ENCODE data around the gene TCF7L2.

TCF7L2 gene

GRCh38 chr10:112959207-112959838 lies 9.3 kb downstream of the TCF7L2 start:
- no peak overlapping the region for H3K4me3 ChIP-seq (ENCODE audit: insufficient read length, low read depth)
- no peak for DNase-seq (ENCODE audit: low read depth, low spot score)
- TF ChIP-seq ZNF274 (IDR thresholded peaks at IDR 0.05; ENCODE audit: low read depth, low read length) (no peak), YY1 (IDR thresholded peaks at IDR 0.05; ENCODE audit: insufficient read depth, insufficient read length) (no peak), SUZ12 (IDR thresholded peaks at IDR 0.05; ENCODE audit: extremely low read depth, insufficient read depth, insufficient read length) (no peak)
- peaks cover 4% of the 10 kb centered on the region for H3K4me1 ChIP-seq (ENCODE audit: insufficient read depth, insufficient read length)
- no peaks in the 10 kb centered on the region for H3K27me3 ChIP-seq (ENCODE audit: insufficient read depth, insufficient read length)
- H3K36me3 ChIP-seq (ENCODE audit: insufficient read depth, insufficient read length, low read length) = peaks cover 4% of the 10 kb centered on the region
- no peak overlapping the region for H3K9ac ChIP-seq (ENCODE audit: insufficient read length, low read depth)
- no peaks in the 10 kb centered on the region for H3K9me3 ChIP-seq (ENCODE audit: insufficient read depth, low read length)

GRCh38 chr10:112960151-112960681 lies 10.2 kb downstream of the TCF7L2 start:
- TF ChIP-seq ZNF274 (IDR thresholded peaks at IDR 0.05; ENCODE audit: low read depth, low read length) (no peak), YY1 (IDR thresholded peaks at IDR 0.05; ENCODE audit: insufficient read depth, insufficient read length) (no peak), SUZ12 (IDR thresholded peaks at IDR 0.05; ENCODE audit: extremely low read depth, insufficient read depth, insufficient read length) (no peak)
- H3K4me3 ChIP-seq (ENCODE audit: insufficient read length, low read depth) = no peak overlapping the region
- DNase-seq (ENCODE audit: low read depth, low spot score) = no peak
- H3K9me3 ChIP-seq (ENCODE audit: insufficient read depth, low read length) = no peaks in the 10 kb centered on the region
- peaks cover 11% of the 10 kb centered on the region for H3K36me3 ChIP-seq (ENCODE audit: insufficient read depth, insufficient read length, low read length)
- peaks cover 4% of the 10 kb centered on the region for H3K4me1 ChIP-seq (ENCODE audit: insufficient read depth, insufficient read length)
- H3K9ac ChIP-seq (ENCODE audit: insufficient read length, low read depth) = no peak overlapping the region
- no peaks in the 10 kb centered on the region for H3K27me3 ChIP-seq (ENCODE audit: insufficient read depth, insufficient read length)

GRCh38 chr10:112961609-112962008 lies 11.6 kb downstream of the TCF7L2 start:
- no peak overlapping the region for H3K4me3 ChIP-seq (ENCODE audit: insufficient read length, low read depth)
- no peaks in the 10 kb centered on the region for H3K27me3 ChIP-seq (ENCODE audit: insufficient read depth, insufficient read length)
- no peak for TF ChIP-seq ZNF274 (IDR thresholded peaks at IDR 0.05; ENCODE audit: low read depth, low read length)
- no peak for TF ChIP-seq YY1 (IDR thresholded peaks at IDR 0.05; ENCODE audit: insufficient read depth, insufficient read length)
- TF ChIP-seq SUZ12 (IDR thresholded peaks at IDR 0.05; ENCODE audit: extremely low read depth, insufficient read depth, insufficient read length) = no peak
- DNase-seq (ENCODE audit: low read depth, low spot score) = no peak
- peaks cover 4% of the 10 kb centered on the region for H3K4me1 ChIP-seq (ENCODE audit: insufficient read depth, insufficient read length)
- no peaks in the 10 kb centered on the region for H3K9me3 ChIP-seq (ENCODE audit: insufficient read depth, low read length)
- no peak overlapping the region for H3K9ac ChIP-seq (ENCODE audit: insufficient read length, low read depth)
- peaks cover 17% of the 10 kb centered on the region for H3K36me3 ChIP-seq (ENCODE audit: insufficient read depth, insufficient read length, low read length)

GRCh38 chr10:112962343-112962742 lies 12.3 kb downstream of the TCF7L2 start:
- Histone ChIP-seq H3K27me3 (ENCODE audit: insufficient read depth, insufficient read length) (no peaks in the 10 kb centered on the region), H3K4me3 (ENCODE audit: insufficient read length, low read depth) (no peak overlapping the region), H3K4me1 (ENCODE audit: insufficient read depth, insufficient read length) (peaks cover 4% of the 10 kb centered on the region), H3K9ac (ENCODE audit: insufficient read length, low read depth) (no peak overlapping the region), H3K9me3 (ENCODE audit: insufficient read depth, low read length) (no peaks in the 10 kb centered on the region), H3K36me3 (ENCODE audit: insufficient read depth, insufficient read length, low read length) (peaks cover 24% of the 10 kb centered on the region)
- DNase-seq (ENCODE audit: low read depth, low spot score) = no peak
- TF ChIP-seq ZNF274 (IDR thresholded peaks at IDR 0.05; ENCODE audit: low read depth, low read length) (no peak), SUZ12 (IDR thresholded peaks at IDR 0.05; ENCODE audit: extremely low read depth, insufficient read depth, insufficient read length) (no peak), YY1 (IDR thresholded peaks at IDR 0.05; ENCODE audit: insufficient read depth, insufficient read length) (no peak)

GRCh38 chr10:112963835-112964234 lies 13.8 kb downstream of the TCF7L2 start:
- Histone ChIP-seq H3K4me3 (ENCODE audit: insufficient read length, low read depth) (no peak overlapping the region), H3K36me3 (ENCODE audit: insufficient read depth, insufficient read length, low read length) (peaks cover 34% of the 10 kb centered on the region), H3K9me3 (ENCODE audit: insufficient read depth, low read length) (no peaks in the 10 kb centered on the region), H3K9ac (ENCODE audit: insufficient read length, low read depth) (no peak overlapping the region), H3K4me1 (ENCODE audit: insufficient read depth, insufficient read length) (no peaks in the 10 kb centered on the region), H3K27me3 (ENCODE audit: insufficient read depth, insufficient read length) (no peaks in the 10 kb centered on the region)
- no peak for DNase-seq (ENCODE audit: low read depth, low spot score)
- no peak for TF ChIP-seq SUZ12 (IDR thresholded peaks at IDR 0.05; ENCODE audit: extremely low read depth, insufficient read depth, insufficient read length)
- TF ChIP-seq YY1 (IDR thresholded peaks at IDR 0.05; ENCODE audit: insufficient read depth, insufficient read length) = no peak
- TF ChIP-seq ZNF274 (IDR thresholded peaks at IDR 0.05; ENCODE audit: low read depth, low read length) = no peak

GRCh38 chr10:112964482-112964881 lies 14.4 kb downstream of the TCF7L2 start:
- Histone ChIP-seq H3K27me3 (ENCODE audit: insufficient read depth, insufficient read length) (no peaks in the 10 kb centered on the region), H3K36me3 (ENCODE audit: insufficient read depth, insufficient read length, low read length) (peaks cover 38% of the 10 kb centered on the region), H3K9ac (ENCODE audit: insufficient read length, low read depth) (no peak overlapping the region), H3K4me3 (ENCODE audit: insufficient read length, low read depth) (no peak overlapping the region), H3K4me1 (ENCODE audit: insufficient read depth, insufficient read length) (no peaks in the 10 kb centered on the region), H3K9me3 (ENCODE audit: insufficient read depth, low read length) (no peaks in the 10 kb centered on the region)
- TF ChIP-seq ZNF274 (IDR thresholded peaks at IDR 0.05; ENCODE audit: low read depth, low read length) (no peak), YY1 (IDR thresholded peaks at IDR 0.05; ENCODE audit: insufficient read depth, insufficient read length) (no peak), SUZ12 (IDR thresholded peaks at IDR 0.05; ENCODE audit: extremely low read depth, insufficient read depth, insufficient read length) (no peak)
- no peak for DNase-seq (ENCODE audit: low read depth, low spot score)

- TF ChIP-seq ZNF274 (IDR thresholded peaks at IDR 0.05; ENCODE audit: low read depth, low read length) (no peak), YY1 (IDR thresholded peaks at IDR 0.05; ENCODE audit: insufficient read depth, insufficient read length) (no peak), SUZ12 (IDR thresholded peaks at IDR 0.05; ENCODE audit: extremely low read depth, insufficient read depth, insufficient read length) (no peak)
- Histone ChIP-seq H3K4me1 (ENCODE audit: insufficient read depth, insufficient read length) (no peaks in the 10 kb centered on the region), H3K4me3 (ENCODE audit: insufficient read length, low read depth) (no peak overlapping the region), H3K27me3 (ENCODE audit: insufficient read depth, insufficient read length) (no peaks in the 10 kb centered on the region), H3K36me3 (ENCODE audit: insufficient read depth, insufficient read length, low read length) (peaks cover 46% of the 10 kb centered on the region), H3K9me3 (ENCODE audit: insufficient read depth, low read length) (no peaks in the 10 kb centered on the region), H3K9ac (ENCODE audit: insufficient read length, low read depth) (no peak overlapping the region)
- DNase-seq (ENCODE audit: low read depth, low spot score) = no peak
Observed at GRCh38 chr10:112966194-112966855, 16.3 kb downstream of the TCF7L2 start.

Measured in NT2/D1 (cell line).